Keratinocyte (primary cell): ENCODE results near the gene DLG2. TPM values are rescaled to one million over a fixed set of nuclear protein-coding genes. Genes with fewer than 3 reads are reported as not detected.

ENCODE experiments used
- DNase-seq: peaks from one replicate; pipeline ENCODE4 v3.0.0-alpha.2; 2011; ENCODE audit warnings: low read depth, missing footprints, low spot score
- FAIRE-seq: peaks from 2 replicates; lab custom pipeline; 2011; peaks lifted over from hg19 to GRCh38; lab: Jason Lieb, UNC
- H2AFZ ChIP-seq: 2 replicates; pipeline ENCODE4 v1.6.0; 2012; ENCODE audit warnings: low read length, control low read depth, inconsistent platforms; ENCODE audit not compliant: control insufficient read depth
- H3K27ac ChIP-seq: 2 replicates; pipeline ENCODE4 v1.5.1; 2011; ENCODE audit warnings: low read length; ENCODE audit not compliant: control insufficient read depth, insufficient read depth
- H3K27me3 ChIP-seq: 3 replicates; pipeline ENCODE4 v1.6.0; 2011; ENCODE audit warnings: low read length; ENCODE audit not compliant: control insufficient read depth, insufficient read depth; ENCODE audit errors: extremely low read depth
- H3K36me3 ChIP-seq, 2 experiments: 2 replicates in 1 of 2; 3 replicates in 1 of 2; pipeline ENCODE4 v1.5.1; 2011; ENCODE audit warnings: low read length in 2 of 2, mild to moderate bottlenecking in 1 of 2; ENCODE audit not compliant: control insufficient read depth in 2 of 2, insufficient read depth in 2 of 2; ENCODE audit errors: extremely low read depth in 1 of 2
- H3K4me1 ChIP-seq: 3 replicates; pipeline ENCODE4 v1.5.1; 2011; ENCODE audit warnings: low read length; ENCODE audit not compliant: control insufficient read depth, insufficient read depth; ENCODE audit errors: extremely low read depth
- H3K4me2 ChIP-seq: 3 replicates; pipeline ENCODE4 v1.6.0; 2011; ENCODE audit warnings: low read depth, low read length; ENCODE audit not compliant: control insufficient read depth, insufficient read depth; ENCODE audit errors: extremely low read depth
- H3K4me3 ChIP-seq, 3 experiments: fragments of 200-600 bp in 1 of 3; sonication (generic) in 1 of 3; 2 replicates in 2 of 3; 3 replicates in 1 of 3; pipeline ENCODE4 v1.5.1; 2011 to 2016; ENCODE audit warnings: low read length in 3 of 3, mild to moderate bottlenecking in 3 of 3, control low read depth in 2 of 3, inconsistent platforms in 1 of 3, low read depth in 1 of 3, mixed read lengths in 1 of 3, mixed run types in 1 of 3, moderate library complexity in 1 of 3; ENCODE audit not compliant: control insufficient read depth in 2 of 3, insufficient read depth in 2 of 3; ENCODE audit errors: extremely low read depth in 1 of 3
- H3K79me2 ChIP-seq: 2 replicates; pipeline ENCODE4 v1.6.0; 2012; ENCODE audit warnings: low read length; ENCODE audit not compliant: control insufficient read depth, insufficient read depth
- H3K9ac ChIP-seq: 3 replicates; pipeline ENCODE4 v1.6.0; 2011; ENCODE audit warnings: low read length; ENCODE audit not compliant: control insufficient read depth, insufficient read depth; ENCODE audit errors: extremely low read depth
- H3K9me1 ChIP-seq: 3 replicates; pipeline ENCODE4 v1.6.0; 2011; ENCODE audit warnings: low read length; ENCODE audit not compliant: control insufficient read depth, insufficient read depth; ENCODE audit errors: extremely low read depth
- H3K9me3 ChIP-seq: 2 replicates; pipeline ENCODE4 v1.5.1; 2012; ENCODE audit warnings: low read depth, low read length; ENCODE audit not compliant: control insufficient read depth
- H4K20me1 ChIP-seq: 3 replicates; pipeline ENCODE4 v1.6.0; 2011; ENCODE audit warnings: low read length; ENCODE audit not compliant: control insufficient read depth, insufficient read depth; ENCODE audit errors: extremely low read depth
- EZH2 ChIP-seq: IDR thresholded peaks from one replicate; pipeline ENCODE4 v1.6.1; 2012; ENCODE audit warnings: inconsistent platforms, mild to moderate bottlenecking, low read length, moderate library complexity
- dilution Hi-C: fragments of 300-500 bp; cut with MboI; formaldehyde crosslinking; loops from one replicate; pipeline ENCODE4 v1.7.0; 2020; ENCODE audit warnings: low sequenced_read_pairs; ENCODE audit not compliant: extremely low pct_ligation_motif_present
- polyA plus RNA-seq, 5 experiments: library from polyadenylated mRNA; depleted of rRNA in 3 of 5; stranded (reverse) in 3 of 5; stranded (forward) in 1 of 5; unstranded in 1 of 5; fragments of >200 nt; gene quantifications; 1 replicate in 1 of 5; 2 replicates in 3 of 5; 3 replicates in 1 of 5; pipeline versions ENCODE4 v1.2.1 to v1.2.3, GENCODE V29; 2011 to 2012; ENCODE audit warnings: missing spikeins in 2 of 5, low read depth in 1 of 5, low replicate concordance in 1 of 5
- TF ChIP-seq, protein P1 (sequence below), 3 experiments: IDR thresholded peaks in 1 of 3; conservative IDR thresholded peaks in 1 of 3; optimal IDR thresholded peaks in 1 of 3; 2 replicates in 2 of 3; 3 replicates in 1 of 3; pipeline versions ENCODE3 to v1.5.1; 2011; ENCODE audit warnings: low read length in 3 of 3, mild to moderate bottlenecking in 3 of 3, moderate library complexity in 2 of 3, control low read depth in 1 of 3, inconsistent platforms in 1 of 3; ENCODE audit not compliant: insufficient read depth in 2 of 3; ENCODE audit errors: extremely low read depth in 1 of 3

DLG2 gene
- polyA plus RNA-seq, 1 donor (not counting 4 experiments of a cell fraction or from before 2014, with no cell fraction given): 0.55 TPM

DNA sequence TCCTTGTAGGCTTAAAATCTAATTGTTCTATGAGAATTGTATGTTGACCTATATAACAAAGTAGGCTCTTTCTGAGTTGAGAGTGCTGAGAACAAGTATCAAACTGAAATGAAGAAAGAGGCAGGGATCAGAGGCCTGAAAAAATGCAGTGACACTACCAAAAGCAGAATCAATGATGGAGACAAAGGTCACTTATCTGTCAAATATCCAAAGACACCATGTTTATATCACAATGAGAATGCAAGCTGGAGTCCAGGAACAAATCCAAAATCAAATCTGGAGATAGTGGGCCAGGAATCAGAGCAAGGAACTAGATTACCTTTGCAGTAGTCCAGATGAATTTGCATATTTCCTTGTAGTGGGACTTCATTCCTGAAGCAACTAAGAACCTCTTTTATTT lies 377.7 kb downstream of the DLG2 start:
- Histone ChIP-seq H3K4me2 (no peak overlapping the region), H3K4me3 (no peak overlapping the region), H2AFZ (no peak overlapping the region), H3K27ac (no peak overlapping the region), H3K27me3 (no peaks in the 10 kb centered on the region), H3K79me2 (no peaks in the 10 kb centered on the region), H3K36me3 (no peaks in the 10 kb centered on the region), H3K9me1 (no peaks in the 10 kb centered on the region), H4K20me1 (no peaks in the 10 kb centered on the region), H3K9ac (no peak overlapping the region), H3K9me3 (no peaks in the 10 kb centered on the region), H3K4me1 (no peaks in the 10 kb centered on the region)
- FAIRE-seq (no peak), DNase-seq (no peak)
- dilution Hi-C loops: no loop called here
- TF ChIP-seq EZH2: no peak
- TF ChIP-seq, protein P1, sequence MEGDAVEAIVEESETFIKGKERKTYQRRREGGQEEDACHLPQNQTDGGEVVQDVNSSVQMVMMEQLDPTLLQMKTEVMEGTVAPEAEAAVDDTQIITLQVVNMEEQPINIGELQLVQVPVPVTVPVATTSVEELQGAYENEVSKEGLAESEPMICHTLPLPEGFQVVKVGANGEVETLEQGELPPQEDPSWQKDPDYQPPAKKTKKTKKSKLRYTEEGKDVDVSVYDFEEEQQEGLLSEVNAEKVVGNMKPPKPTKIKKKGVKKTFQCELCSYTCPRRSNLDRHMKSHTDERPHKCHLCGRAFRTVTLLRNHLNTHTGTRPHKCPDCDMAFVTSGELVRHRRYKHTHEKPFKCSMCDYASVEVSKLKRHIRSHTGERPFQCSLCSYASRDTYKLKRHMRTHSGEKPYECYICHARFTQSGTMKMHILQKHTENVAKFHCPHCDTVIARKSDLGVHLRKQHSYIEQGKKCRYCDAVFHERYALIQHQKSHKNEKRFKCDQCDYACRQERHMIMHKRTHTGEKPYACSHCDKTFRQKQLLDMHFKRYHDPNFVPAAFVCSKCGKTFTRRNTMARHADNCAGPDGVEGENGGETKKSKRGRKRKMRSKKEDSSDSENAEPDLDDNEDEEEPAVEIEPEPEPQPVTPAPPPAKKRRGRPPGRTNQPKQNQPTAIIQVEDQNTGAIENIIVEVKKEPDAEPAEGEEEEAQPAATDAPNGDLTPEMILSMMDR (optimal IDR thresholded peaks at IDR 0.05 in 1 of 3, IDR thresholded peaks at IDR 0.05 in 1 of 3, conservative IDR thresholded peaks at IDR 0.05 in 1 of 3; ENCODE audit: extremely low read depth in 1 of 3, insufficient read depth in 2 of 3, low read length in 3 of 3): no peak

DNA sequence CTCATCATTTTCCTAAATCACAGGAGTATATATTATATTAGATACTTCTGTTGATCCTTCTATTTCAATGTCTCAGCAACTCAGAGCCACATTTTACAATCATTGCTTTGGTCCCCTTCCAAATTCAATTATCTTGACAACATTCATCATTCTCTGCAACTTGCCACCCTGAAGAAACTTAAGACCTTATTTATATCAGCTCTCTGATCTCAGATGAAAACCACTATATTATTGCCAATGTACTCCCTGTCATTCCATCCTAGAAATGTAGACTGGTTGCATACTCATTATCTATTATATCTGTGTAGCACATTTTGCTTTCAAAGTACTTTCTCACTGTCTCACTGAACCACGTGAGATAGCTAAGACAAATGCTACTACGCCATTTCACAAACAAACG lies 379.3 kb downstream of the DLG2 start:
- TF ChIP-seq, protein P1 (optimal IDR thresholded peaks at IDR 0.05 in 1 of 3, IDR thresholded peaks at IDR 0.05 in 1 of 3, conservative IDR thresholded peaks at IDR 0.05 in 1 of 3; ENCODE audit: extremely low read depth in 1 of 3, insufficient read depth in 2 of 3, low read length in 3 of 3): no peak
- no peak for TF ChIP-seq EZH2
- dilution Hi-C loops: no loop called here
- H3K9me3 ChIP-seq: no peaks in the 10 kb centered on the region
- no peaks in the 10 kb centered on the region for H3K27me3 ChIP-seq
- no peak overlapping the region for H3K27ac ChIP-seq
- FAIRE-seq: no peak
- no peak overlapping the region for H2AFZ ChIP-seq
- H3K4me1 ChIP-seq: no peaks in the 10 kb centered on the region
- no peak overlapping the region for H3K4me3 ChIP-seq
- no peak overlapping the region for H3K9ac ChIP-seq
- H3K9me1 ChIP-seq: no peaks in the 10 kb centered on the region
- no peak for DNase-seq
- H3K4me2 ChIP-seq: no peak overlapping the region
- H3K36me3 ChIP-seq: no peaks in the 10 kb centered on the region
- no peaks in the 10 kb centered on the region for H4K20me1 ChIP-seq
- no peaks in the 10 kb centered on the region for H3K79me2 ChIP-seq
